Mesenchymal stem cell (in vitro differentiated cells and primary cell): ENCODE measurements around the gene LDAH.

ENCODE experiments used
- DNase-seq: peaks from one replicate; pipeline ENCODE4 v3.0.0-alpha.2; 2013
- H2AFZ ChIP-seq: one replicate; pipeline ENCODE4 v1.6.1; 2013; ENCODE audit warnings: low read depth, mild to moderate bottlenecking, control low read depth, inconsistent platforms, low read length, moderate library complexity
- H2AK5ac ChIP-seq: 2 replicates; pipeline ENCODE4 v1.6.1; 2013; ENCODE audit warnings: low read length, moderate library complexity, mild to moderate bottlenecking, inconsistent platforms; ENCODE audit not compliant: severe bottlenecking
- H2BK120ac ChIP-seq: one replicate; pipeline ENCODE4 v1.6.1; 2013; ENCODE audit warnings: low read depth, mild to moderate bottlenecking, inconsistent platforms, low read length, moderate library complexity
- H2BK12ac ChIP-seq, 2 experiments: one replicate each; pipeline ENCODE4 v1.6.1; 2013; ENCODE audit warnings: inconsistent platforms in 2 of 2, low read length in 2 of 2, mild to moderate bottlenecking in 2 of 2, moderate library complexity in 2 of 2, control low read depth in 1 of 2
- H2BK15ac ChIP-seq: one replicate; pipeline ENCODE4 v1.6.1; 2013; ENCODE audit warnings: mild to moderate bottlenecking, low read depth, inconsistent platforms; ENCODE audit not compliant: poor library complexity, severe bottlenecking
- H2BK5ac ChIP-seq: 2 replicates; pipeline ENCODE4 v1.6.1; 2013; ENCODE audit warnings: low read depth, mild to moderate bottlenecking, low read length, control low read depth, inconsistent platforms; ENCODE audit not compliant: poor library complexity, severe bottlenecking
- H3K14ac ChIP-seq, 2 experiments: one replicate each; pipeline ENCODE4 v1.6.1; 2013; ENCODE audit warnings: inconsistent platforms in 2 of 2, low read length in 2 of 2, control low read depth in 1 of 2, mild to moderate bottlenecking in 1 of 2, moderate library complexity in 1 of 2
- H3K18ac ChIP-seq, 2 experiments: one replicate each; pipeline ENCODE4 v1.6.1; 2013; ENCODE audit warnings: inconsistent platforms in 2 of 2, low read length in 2 of 2, control low read depth in 1 of 2, low read depth in 1 of 2, mild to moderate bottlenecking in 1 of 2
- H3K23ac ChIP-seq, 2 experiments: one replicate each; pipeline ENCODE4 v1.6.1; 2013; ENCODE audit warnings: inconsistent platforms in 2 of 2, low read length in 2 of 2, mild to moderate bottlenecking in 2 of 2, moderate library complexity in 2 of 2, control low read depth in 1 of 2
- H3K27ac ChIP-seq: 2 replicates; pipeline ENCODE4 v1.5.1; 2013; ENCODE audit warnings: mild to moderate bottlenecking, moderate library complexity, low read length, control low read depth, inconsistent platforms; ENCODE audit not compliant: poor library complexity, severe bottlenecking
- H3K27me3 ChIP-seq, 2 experiments: 2 replicates each; pipeline versions ENCODE4 v1.6.1 to v1.7.0; 2013; ENCODE audit warnings: low read length in 2 of 2, mild to moderate bottlenecking in 2 of 2, moderate library complexity in 2 of 2, control low read depth in 1 of 2, inconsistent platforms in 1 of 2; ENCODE audit not compliant: control insufficient read depth in 1 of 2, insufficient read depth in 1 of 2
- H3K36me3 ChIP-seq, 2 experiments: 2 replicates each; pipeline versions ENCODE4 v1.6.1 to v1.7.0; 2013; ENCODE audit warnings: low read length in 2 of 2, control low read depth in 1 of 2, inconsistent platforms in 1 of 2, low read depth in 1 of 2, mild to moderate bottlenecking in 1 of 2; ENCODE audit not compliant: insufficient read depth in 2 of 2, control insufficient read depth in 1 of 2
- H3K4ac ChIP-seq, 2 experiments: one replicate each; pipeline ENCODE4 v1.6.1; 2013; ENCODE audit warnings: inconsistent platforms in 2 of 2, low read length in 2 of 2, mild to moderate bottlenecking in 2 of 2, moderate library complexity in 2 of 2, control low read depth in 1 of 2, low read depth in 1 of 2
- H3K4me1 ChIP-seq: 2 replicates; pipeline ENCODE4 v1.6.1; 2013; ENCODE audit warnings: low read depth, low read length, control low read depth; ENCODE audit not compliant: control insufficient read depth, insufficient read depth
- H3K4me2 ChIP-seq: 2 replicates; pipeline ENCODE4 v1.6.1; 2013; ENCODE audit warnings: low read length, mild to moderate bottlenecking, inconsistent platforms; ENCODE audit not compliant: poor library complexity, severe bottlenecking
- H3K4me3 ChIP-seq, 2 experiments: 2 replicates each; pipeline versions ENCODE4 v1.5.1 to v1.7.0; 2013; ENCODE audit warnings: low read length in 2 of 2, mild to moderate bottlenecking in 2 of 2, control low read depth in 1 of 2, low read depth in 1 of 2; ENCODE audit not compliant: insufficient read depth in 1 of 2
- H3K79me1 ChIP-seq: replicated peaks from 2 replicates; pipeline ENCODE4 v1.6.1; 2013; ENCODE audit warnings: mild to moderate bottlenecking, control low read depth, low read length, inconsistent platforms; ENCODE audit not compliant: poor library complexity, severe bottlenecking
- H3K9ac ChIP-seq: 2 replicates; pipeline ENCODE4 v1.7.0; 2013; ENCODE audit warnings: mild to moderate bottlenecking, low read length, moderate library complexity
- H3K9me3 ChIP-seq: 2 replicates; pipeline ENCODE4 v1.7.0; 2013; ENCODE audit warnings: mild to moderate bottlenecking, low read length; ENCODE audit not compliant: control insufficient read depth
- H4K8ac ChIP-seq: one replicate; pipeline ENCODE4 v1.6.1; 2013; ENCODE audit warnings: inconsistent platforms, mild to moderate bottlenecking, low read length, moderate library complexity
- H4K91ac ChIP-seq: one replicate; pipeline ENCODE4 v1.6.1; 2013; ENCODE audit warnings: mild to moderate bottlenecking, low read length, inconsistent platforms
- WGBS: methylation state at CpG from one replicate; pipeline ENCODE4 v1.1.7; 2013; ENCODE audit warnings: mixed read lengths; 5-methylcytosine and 5-hydroxymethylcytosine counted together

Gene LDAH

DNA sequence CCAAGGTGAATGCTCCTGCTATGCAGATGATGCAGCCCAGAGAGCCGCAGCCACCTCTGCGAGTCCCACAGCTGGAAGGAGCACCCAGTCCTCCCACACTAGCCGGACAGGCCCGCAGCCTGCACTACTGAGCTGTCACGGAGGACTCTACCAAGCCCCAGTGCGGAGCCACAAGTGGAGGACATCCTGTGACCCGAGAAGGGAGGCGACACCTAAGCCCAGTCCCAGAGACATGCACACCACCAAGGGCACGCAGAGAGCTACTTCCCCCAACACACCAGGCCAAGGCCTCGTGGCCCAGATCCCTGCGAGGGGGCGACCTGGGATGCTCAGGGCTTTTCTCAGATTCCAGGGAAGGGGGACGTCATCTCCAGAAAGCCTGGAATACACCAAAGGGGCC, 184.9 kb downstream of the LDAH start:
- H3K9ac ChIP-seq: no peak overlapping the region
- no peak for DNase-seq
- no peak overlapping the region for H2BK120ac ChIP-seq
- no peak overlapping the region for H3K18ac ChIP-seq
- H3K4ac ChIP-seq: no peak overlapping the region
- no peak overlapping the region for H2BK15ac ChIP-seq
- 95% methylated on average over 13 of the region's 13 CpGs for WGBS
- no peak overlapping the region for H2BK5ac ChIP-seq
- no peaks in the 10 kb centered on the region for H3K9me3 ChIP-seq
- no peak overlapping the region for H3K4me2 ChIP-seq
- peaks cover 52 to 64% of the 10 kb centered on the region in 2 experiments for H3K36me3 ChIP-seq
- peaks cover 47% of the 10 kb centered on the region for H3K4me1 ChIP-seq
- H3K27ac ChIP-seq: no peak overlapping the region
- H4K8ac ChIP-seq: no peak overlapping the region
- H3K79me1 ChIP-seq: peaks cover 14% of the 10 kb centered on the region
- H2BK12ac ChIP-seq: no peak overlapping the region
- no peak overlapping the region for H3K4me3 ChIP-seq
- H3K27me3 ChIP-seq: no peaks in the 10 kb centered on the region
- peak overlapping the region; percentile 57 for H2AK5ac ChIP-seq
- H3K23ac ChIP-seq: no peak overlapping the region
- peak overlapping the region; percentile 10 for H4K91ac ChIP-seq
- no peak overlapping the region for H3K14ac ChIP-seq
- H2AFZ ChIP-seq: no peak overlapping the region

DNA sequence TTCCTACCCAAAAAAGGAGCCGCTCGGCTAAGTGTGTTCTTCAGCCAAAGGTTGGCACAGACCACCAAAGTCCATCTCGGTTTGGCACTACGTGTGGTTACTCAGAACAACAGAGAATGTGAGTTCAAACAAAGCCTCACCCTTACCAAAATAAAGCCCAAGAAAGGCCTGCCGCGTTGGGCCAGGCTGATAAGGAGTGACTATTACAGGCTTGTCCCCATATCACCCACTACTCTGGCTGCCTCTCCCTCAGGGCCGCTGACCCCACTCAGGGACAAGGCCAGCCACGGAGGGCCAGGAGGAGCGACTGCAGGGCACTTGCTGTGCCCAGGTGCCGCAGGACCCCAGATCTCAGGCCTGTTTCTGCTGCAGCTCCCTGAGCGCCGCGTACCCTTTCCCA, 185.8 kb downstream of the LDAH start:
- no peak overlapping the region for H2AFZ ChIP-seq
- no peak overlapping the region for H3K27ac ChIP-seq
- no peaks in the 10 kb centered on the region for H3K9me3 ChIP-seq
- H3K23ac ChIP-seq: no peak overlapping the region
- no peak overlapping the region for H2BK5ac ChIP-seq
- H3K4me1 ChIP-seq: peaks cover 42% of the 10 kb centered on the region
- H3K79me1 ChIP-seq: peaks cover 11% of the 10 kb centered on the region
- H3K4me3 ChIP-seq: no peak overlapping the region
- no peak overlapping the region for H4K91ac ChIP-seq
- no peak overlapping the region for H3K4ac ChIP-seq
- H2AK5ac ChIP-seq: peak overlapping the region; percentile 63
- H3K14ac ChIP-seq: no peak overlapping the region
- H3K9ac ChIP-seq: no peak overlapping the region
- no peak overlapping the region for H3K18ac ChIP-seq
- no peak overlapping the region for H4K8ac ChIP-seq
- no peak overlapping the region for H3K4me2 ChIP-seq
- no peaks in the 10 kb centered on the region for H3K27me3 ChIP-seq
- no peak for DNase-seq
- 97% methylated on average over 9 of the region's 13 CpGs for WGBS
- peaks cover 51 to 66% of the 10 kb centered on the region in 2 experiments for H3K36me3 ChIP-seq
- H2BK15ac ChIP-seq: no peak overlapping the region
- no peak overlapping the region for H2BK12ac ChIP-seq
- no peak overlapping the region for H2BK120ac ChIP-seq

DNA sequence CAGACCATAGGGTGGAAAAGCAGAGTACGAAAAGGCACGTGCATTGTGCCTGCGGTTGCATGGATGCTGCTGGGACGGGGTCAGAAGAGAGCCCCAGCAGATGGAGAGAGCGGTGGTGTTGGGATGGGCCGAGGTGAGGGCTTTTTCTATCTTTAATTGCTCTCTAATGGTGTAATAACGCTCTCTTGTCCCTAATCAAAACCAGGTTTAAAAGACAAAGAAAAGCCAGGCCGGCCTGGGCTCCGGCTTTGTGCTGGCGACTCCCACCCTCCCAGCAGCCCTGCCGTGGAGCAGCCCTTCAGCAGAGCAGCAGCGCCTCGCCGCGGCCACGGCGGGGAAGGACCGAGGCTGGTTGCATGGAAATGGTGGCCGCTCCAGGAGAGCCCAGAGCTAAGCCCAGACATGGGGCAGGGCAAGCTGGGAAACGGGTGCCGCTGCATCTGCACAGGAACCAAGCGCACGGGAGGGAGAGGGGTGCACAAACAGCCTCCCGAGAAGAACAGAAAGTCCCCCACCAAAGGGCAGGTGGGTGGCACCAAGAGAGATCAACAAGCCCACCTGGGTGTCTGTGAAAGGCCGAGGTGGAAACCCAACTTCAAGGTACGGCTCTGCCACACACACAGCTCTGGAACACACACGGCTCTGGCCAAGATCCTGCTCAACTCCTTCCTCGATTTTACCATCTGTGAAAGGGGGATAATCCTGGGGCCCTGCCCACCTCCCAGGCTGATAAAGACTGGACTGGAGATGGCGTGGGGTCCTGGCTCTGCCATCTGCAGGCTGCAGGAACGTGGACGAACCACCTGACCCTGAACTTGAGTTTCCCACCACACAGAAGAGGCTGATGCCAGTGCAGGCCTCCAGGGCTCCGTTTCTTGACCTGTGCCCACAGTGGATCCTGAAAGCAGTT, 187.0 kb downstream of the LDAH start:
- peaks cover 49 to 67% of the 10 kb centered on the region in 2 experiments for H3K36me3 ChIP-seq

DNA sequence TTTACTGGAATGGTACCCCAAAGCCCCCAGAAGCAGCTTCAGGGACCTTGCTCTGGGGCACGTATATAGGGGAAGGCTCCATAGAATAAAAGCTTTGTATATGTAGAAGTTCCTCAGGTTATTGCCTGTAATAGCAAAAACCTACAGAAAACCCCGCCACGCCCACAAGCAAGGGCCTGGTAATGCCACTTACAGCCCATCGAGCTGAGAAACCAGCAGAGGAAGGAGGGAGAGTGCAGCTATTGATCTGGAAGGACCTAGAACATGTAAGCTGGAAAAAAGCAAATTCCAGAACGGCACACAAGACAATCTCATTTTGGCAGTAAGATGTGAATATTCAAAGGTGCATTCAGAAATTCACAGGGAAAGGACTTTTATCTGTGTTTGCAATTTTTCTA, 187.8 kb downstream of the LDAH start:
- H3K4me2 ChIP-seq: no peak overlapping the region
- no peaks in the 10 kb centered on the region for H3K27me3 ChIP-seq
- H3K36me3 ChIP-seq: peaks cover 41 to 65% of the 10 kb centered on the region in 2 experiments
- H3K27ac ChIP-seq: peak overlapping the region; percentile 34
- peaks cover 28% of the 10 kb centered on the region for H3K4me1 ChIP-seq
- no peak overlapping the region for H3K23ac ChIP-seq
- no peak overlapping the region for H4K91ac ChIP-seq
- no peak overlapping the region for H4K8ac ChIP-seq
- WGBS: 88% methylated on average over 5 of the region's 5 CpGs
- H3K18ac ChIP-seq: no peak overlapping the region
- H3K9ac ChIP-seq: peak overlapping the region; percentile 52
- no peak for DNase-seq
- H3K79me1 ChIP-seq: peaks cover 14% of the 10 kb centered on the region
- H2BK12ac ChIP-seq: no peak overlapping the region
- no peak overlapping the region for H2BK120ac ChIP-seq
- H3K4me3 ChIP-seq: no peak overlapping the region
- peak overlapping the region; percentile 92 for H2AK5ac ChIP-seq
- no peak overlapping the region for H2AFZ ChIP-seq
- H2BK15ac ChIP-seq: no peak overlapping the region
- H2BK5ac ChIP-seq: peak overlapping the region; percentile 75
- H3K14ac ChIP-seq: no peak overlapping the region
- no peaks in the 10 kb centered on the region for H3K9me3 ChIP-seq
- H3K4ac ChIP-seq: no peak overlapping the region

More for the DNA sequence above, 187.0 kb downstream of the LDAH start:
- 30% methylated on average over 32 of the region's 32 CpGs for WGBS
- no peak overlapping the region for H3K4me3 ChIP-seq
- no peaks in the 10 kb centered on the region for H3K9me3 ChIP-seq
- peak overlapping the region; percentile 18 for H2AK5ac ChIP-seq
- H3K4me2 ChIP-seq: no peak overlapping the region
- H3K14ac ChIP-seq: no peak overlapping the region
- H2BK120ac ChIP-seq: no peak overlapping the region
- peak overlapping the region in 1 of 2 experiments; percentile 23 for H3K18ac ChIP-seq
- no peak overlapping the region for H2AFZ ChIP-seq
- DNase-seq: peak; percentile 77
- no peak overlapping the region for H2BK5ac ChIP-seq
- peak overlapping the region; percentile 34 for H3K27ac ChIP-seq
- no peak overlapping the region for H3K23ac ChIP-seq
- no peak overlapping the region for H2BK12ac ChIP-seq
- peak overlapping the region; percentile 40 for H4K91ac ChIP-seq
- H3K4me1 ChIP-seq: peaks cover 34% of the 10 kb centered on the region
- peak overlapping the region; percentile 39 for H2BK15ac ChIP-seq
- no peak overlapping the region for H4K8ac ChIP-seq
- peaks cover 15% of the 10 kb centered on the region for H3K79me1 ChIP-seq
- no peaks in the 10 kb centered on the region for H3K27me3 ChIP-seq
- H3K4ac ChIP-seq: peak overlapping the region in 1 of 2 experiments; percentile 81
- peak overlapping the region; percentile 52 for H3K9ac ChIP-seq
